Gastroesophageal sphincter (tissue), 4 donors: Measurements from ENCODE around the gene ITGB2. TPM values are rescaled to one million over a fixed set of nuclear protein-coding genes. Genes with fewer than 3 reads are reported as not detected.

ENCODE experiments used
- ATAC-seq: fragments of 150-250 bp; one replicate; pipeline ENCODE4 v1.9.1; 2016; ENCODE audit warnings: mild to moderate bottlenecking, moderate library complexity
- H3K27ac ChIP-seq, 4 donors: fragments of 200-600 bp; sonication (generic) in 3 of 4; 1 replicate in 3 of 4; 2 replicates in 1 of 4; pipeline ENCODE4 v1.5.1; 2016 to 2019
- H3K27me3 ChIP-seq: fragments of 200-600 bp; sonication (generic); one replicate; pipeline ENCODE4 v1.5.1; 2019
- H3K36me3 ChIP-seq, 2 donors: fragments of 200-600 bp; sonication (generic); one replicate each; pipeline ENCODE4 v1.5.1; 2019; ENCODE audit warnings: control low read depth in 1 of 2
- H3K4me1 ChIP-seq, 3 donors: fragments of 200-600 bp; sonication (generic); 1 replicate in 2 of 3; 2 replicates in 1 of 3; pipeline ENCODE4 v1.5.1; 2016 to 2019; ENCODE audit warnings: control low read depth in 2 of 3
- H3K4me3 ChIP-seq, 2 donors: fragments of 200-600 bp; sonication (generic); one replicate each; pipeline ENCODE4 v1.5.1; 2019; ENCODE audit warnings: mild to moderate bottlenecking in 1 of 2, moderate library complexity in 1 of 2
- H3K9me3 ChIP-seq, 3 donors: fragments of 200-600 bp; sonication (generic); one replicate each; pipeline ENCODE4 v1.5.1; 2017 to 2019; ENCODE audit warnings: control low read depth in 2 of 3
- EP300 ChIP-seq: sonication (generic); formaldehyde crosslinking; IDR thresholded peaks from one replicate; pipeline ENCODE4 v1.6.1; 2017; ENCODE audit warnings: antibody characterized with exemption, mild to moderate bottlenecking
- POLR2A ChIP-seq, 2 donors: fragments of 450-650 bp; IDR thresholded peaks; one replicate each; pipeline ENCODE4 v1.6.1; 2017; ENCODE audit warnings: antibody characterized with exemption in 2 of 2, mild to moderate bottlenecking in 2 of 2, moderate library complexity in 1 of 2
- POLR2AphosphoS5 ChIP-seq: sonication (generic); formaldehyde crosslinking; IDR thresholded peaks from one replicate; pipeline ENCODE4 v1.6.1; 2017; ENCODE audit warnings: antibody characterized with exemption
- WGBS, 2 donors: methylation state at CpG; one replicate each; pipeline ENCODE4 v1.1.5; 2018; ENCODE audit warnings: low coverage in 1 of 2; 5-methylcytosine and 5-hydroxymethylcytosine counted together
- total RNA-seq, 4 donors: library from RNA; depleted of rRNA; stranded (reverse); fragments of >200 nt; gene quantifications; one replicate each; pipeline ENCODE4 v1.1.0, GENCODE V29; 2016
- TF ChIP-seq, protein P1 (sequence below), 4 experiments: fragments of 200-600 bp in 2 of 4; fragments of 450-650 bp in 2 of 4; sonication (generic) in 1 of 4; IDR thresholded peaks; one replicate each; pipeline ENCODE4 v1.5.1; 2017 to 2019; ENCODE audit warnings: antibody characterized with exemption in 4 of 4, mild to moderate bottlenecking in 2 of 4, moderate library complexity in 2 of 4

ITGB2 gene
- total RNA-seq, 4 donors from 2014 or later = 10.4 to 112 (median 41.4) TPM

GRCh38 chr21:44966135-44967081, 45.7 kb upstream of the ITGB2 start:
- ATAC-seq = peak; percentile 23
- no peaks in the 10 kb centered on the region for H3K27me3 ChIP-seq
- WGBS, 2 donors = 0 to 48% methylated on average over 4 to 12 of the region's 30 CpGs
- peak overlapping the region; percentile 25 to 90 (median 70) for H3K27ac ChIP-seq
- TF ChIP-seq POLR2AphosphoS5 = peak; percentile 44
- no peak for TF ChIP-seq POLR2A (IDR thresholded peaks at IDR 0.05)
- TF ChIP-seq, protein P1, sequence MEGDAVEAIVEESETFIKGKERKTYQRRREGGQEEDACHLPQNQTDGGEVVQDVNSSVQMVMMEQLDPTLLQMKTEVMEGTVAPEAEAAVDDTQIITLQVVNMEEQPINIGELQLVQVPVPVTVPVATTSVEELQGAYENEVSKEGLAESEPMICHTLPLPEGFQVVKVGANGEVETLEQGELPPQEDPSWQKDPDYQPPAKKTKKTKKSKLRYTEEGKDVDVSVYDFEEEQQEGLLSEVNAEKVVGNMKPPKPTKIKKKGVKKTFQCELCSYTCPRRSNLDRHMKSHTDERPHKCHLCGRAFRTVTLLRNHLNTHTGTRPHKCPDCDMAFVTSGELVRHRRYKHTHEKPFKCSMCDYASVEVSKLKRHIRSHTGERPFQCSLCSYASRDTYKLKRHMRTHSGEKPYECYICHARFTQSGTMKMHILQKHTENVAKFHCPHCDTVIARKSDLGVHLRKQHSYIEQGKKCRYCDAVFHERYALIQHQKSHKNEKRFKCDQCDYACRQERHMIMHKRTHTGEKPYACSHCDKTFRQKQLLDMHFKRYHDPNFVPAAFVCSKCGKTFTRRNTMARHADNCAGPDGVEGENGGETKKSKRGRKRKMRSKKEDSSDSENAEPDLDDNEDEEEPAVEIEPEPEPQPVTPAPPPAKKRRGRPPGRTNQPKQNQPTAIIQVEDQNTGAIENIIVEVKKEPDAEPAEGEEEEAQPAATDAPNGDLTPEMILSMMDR (IDR thresholded peaks at IDR 0.05) = no peak
- peak overlapping the region; percentile 16 to 50 for H3K4me3 ChIP-seq
- H3K36me3 ChIP-seq = peaks cover 0 to 22% of the 10 kb centered on the region in 2 donors
- H3K4me1 ChIP-seq = peaks cover 0 to 98% (median 32%) of the 10 kb centered on the region in 3 donors
- H3K9me3 ChIP-seq = no peaks in the 10 kb centered on the region

DNA sequence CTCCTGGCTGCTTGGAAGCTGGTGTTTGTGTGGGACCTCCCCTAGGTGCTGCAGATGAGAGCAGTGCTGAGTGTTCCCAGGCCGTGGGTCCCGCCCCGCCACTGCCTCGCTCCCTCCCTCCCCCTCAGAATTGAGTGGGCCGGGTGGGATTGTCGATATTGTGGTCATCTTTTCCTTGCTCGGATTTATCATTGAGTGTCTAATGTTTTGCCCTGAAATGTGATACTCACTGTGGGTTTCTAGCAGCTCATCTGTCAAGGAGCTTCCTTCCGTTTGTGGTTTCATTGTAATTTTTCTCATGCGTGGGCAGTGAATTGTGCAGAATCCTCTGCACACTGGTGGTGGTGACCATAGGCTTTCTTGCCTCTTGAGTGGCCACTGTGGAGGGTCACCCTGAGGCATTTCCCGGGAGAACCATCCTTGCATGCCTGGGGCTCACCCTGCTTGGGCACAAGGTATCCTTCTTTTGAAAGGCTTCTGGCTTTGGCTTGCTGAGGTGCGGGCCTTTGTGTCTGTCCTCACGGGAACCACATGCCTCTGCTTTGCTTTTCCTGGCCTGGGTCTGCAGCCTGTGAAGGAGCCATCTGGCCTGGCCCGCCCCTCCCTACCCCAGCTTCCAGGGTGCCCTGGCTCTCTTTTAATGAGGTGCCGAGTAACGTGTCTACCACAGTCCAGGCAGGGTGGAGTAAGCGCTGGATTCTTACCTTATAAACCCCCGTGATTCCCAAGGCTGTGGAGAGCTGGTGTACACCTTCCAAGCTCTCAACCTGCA, 44.7 kb upstream of the ITGB2 start:
- Histone ChIP-seq H3K9me3 (no peaks in the 10 kb centered on the region), H3K27me3 (no peaks in the 10 kb centered on the region), H3K4me1 (peaks cover 0 to 98% (median 38%) of the 10 kb centered on the region in 3 donors), H3K27ac (peak overlapping the region in 3 of 4 donors; percentile 59 to 90 (median 80)), H3K4me3 (no peak overlapping the region), H3K36me3 (peaks cover 0 to 22% of the 10 kb centered on the region in 2 donors)
- no peak for ATAC-seq
- WGBS, 2 donors = 51 to 73% methylated on average over 6 of the region's 17 CpGs
- TF ChIP-seq POLR2A (IDR thresholded peaks at IDR 0.05) (no peak), EP300 (no peak), POLR2AphosphoS5 (no peak)
- TF ChIP-seq, protein P1 (IDR thresholded peaks at IDR 0.05) = no peak

- ATAC-seq = no peak
- WGBS, 2 donors = 95% methylated on average over 8 to 9 of the region's 12 CpGs
- Histone ChIP-seq H3K4me1 (peaks cover 3 to 99% (median 48%) of the 10 kb centered on the region in 3 donors), H3K4me3 (no peak overlapping the region), H3K27ac (peak overlapping the region in 2 of 4 donors; percentile 87 to 90), H3K36me3 (peaks cover 0 to 19% of the 10 kb centered on the region in 2 donors), H3K9me3 (no peaks in the 10 kb centered on the region), H3K27me3 (no peaks in the 10 kb centered on the region)
- TF ChIP-seq, protein P1 (IDR thresholded peaks at IDR 0.05) = no peak
- TF ChIP-seq POLR2AphosphoS5 (no peak), EP300 (no peak), POLR2A (IDR thresholded peaks at IDR 0.05) (no peak)
These were observed 43.7 kb upstream of the ITGB2 start for GRCh38 chr21:44964381-44964780.

- Histone ChIP-seq H3K9me3 (no peaks in the 10 kb centered on the region), H3K4me1 (peaks cover 7 to 99% (median 54%) of the 10 kb centered on the region in 3 donors), H3K36me3 (peaks cover 0 to 5% of the 10 kb centered on the region in 2 donors), H3K4me3 (no peak overlapping the region), H3K27me3 (no peaks in the 10 kb centered on the region), H3K27ac (peak overlapping the region; percentile 78 to 90 (median 84))
- TF ChIP-seq, protein P1 (IDR thresholded peaks at IDR 0.05) = no peak
- no peak for TF ChIP-seq POLR2A (IDR thresholded peaks at IDR 0.05)
- peak; percentile 97 for TF ChIP-seq POLR2AphosphoS5
- TF ChIP-seq EP300 = peak; percentile 49
- peak; percentile 76 for ATAC-seq
- WGBS, 2 donors = 29 to 41% methylated on average over 7 to 9 of the region's 9 CpGs
These were observed 41.8 kb upstream of the ITGB2 start for GRCh38 chr21:44962403-44962966.
